ENCODE data around the gene ZBTB20.

Gene ZBTB20

GRCh38 chr3:114404590-114404989, 742.5 kb downstream of the ZBTB20 start:
- H3K9me3 ChIP-seq (ENCODE audit: insufficient read depth, low read length), result no peaks in the 10 kb centered on the region
- H3K4me1 ChIP-seq (ENCODE audit: low read length), result peaks cover 27% of the 10 kb centered on the region
- H4K20me1 ChIP-seq (ENCODE audit: insufficient read depth, low read length), result no peaks in the 10 kb centered on the region
- TF ChIP-seq CTCF (IDR thresholded peaks at IDR 0.05; ENCODE audit: low read depth, low read length) (no peak), EZH2phosphoT487 (IDR thresholded peaks at IDR 0.05; ENCODE audit: low read depth) (no peak)
- H3K36me3 ChIP-seq (replicated peaks; ENCODE audit: low read depth, low read length), result no peaks in the 10 kb centered on the region
- H3K9ac ChIP-seq (ENCODE audit: low read length), result no peak overlapping the region
- H3K4me3 ChIP-seq (ENCODE audit: low read length), result no peak overlapping the region
- H3K27me3 ChIP-seq (ENCODE audit: low read depth, low read length), result peaks cover 4% of the 10 kb centered on the region; the same call in 1 of the 2 replicates
- no peak overlapping the region for H3K27ac ChIP-seq (ENCODE audit: low read length)
- no peaks in the 10 kb centered on the region for H3K79me2 ChIP-seq (ENCODE audit: low read length)
- no peak overlapping the region for H3K4me2 ChIP-seq (ENCODE audit: low read length)
- no peak overlapping the region for H2AFZ ChIP-seq (ENCODE audit: low read depth, low read length)

DNA sequence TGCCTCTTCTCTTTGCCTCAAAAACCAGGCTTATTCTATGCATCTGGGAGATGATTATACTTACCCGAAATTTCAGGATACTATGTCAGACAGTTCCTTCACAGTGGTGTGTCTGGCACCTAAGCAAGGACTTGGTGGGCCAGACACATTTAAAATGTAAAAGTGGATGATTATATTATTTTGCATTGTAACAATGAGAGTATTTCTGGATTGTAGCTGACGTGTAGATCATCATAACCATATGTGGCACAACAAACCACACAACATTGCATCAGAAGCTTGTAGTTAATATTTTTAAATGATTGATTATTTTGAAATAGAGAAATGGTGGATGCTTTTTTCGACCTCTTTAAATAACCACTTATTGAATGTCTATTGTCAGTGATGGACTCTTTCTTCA, 744.2 kb downstream of the ZBTB20 start:
- Histone ChIP-seq H3K27ac (ENCODE audit: low read length) (no peak overlapping the region), H4K20me1 (ENCODE audit: insufficient read depth, low read length) (no peaks in the 10 kb centered on the region), H3K9me3 (ENCODE audit: insufficient read depth, low read length) (no peaks in the 10 kb centered on the region), H2AFZ (ENCODE audit: low read depth, low read length) (no peak overlapping the region), H3K9ac (ENCODE audit: low read length) (no peak overlapping the region), H3K27me3 (ENCODE audit: low read depth, low read length) (peaks cover 4% of the 10 kb centered on the region; the same call in 1 of the 2 replicates), H3K36me3 (replicated peaks; ENCODE audit: low read depth, low read length) (no peaks in the 10 kb centered on the region), H3K4me2 (ENCODE audit: low read length) (no peak overlapping the region), H3K4me1 (ENCODE audit: low read length) (peaks cover 17% of the 10 kb centered on the region), H3K4me3 (ENCODE audit: low read length) (no peak overlapping the region), H3K79me2 (ENCODE audit: low read length) (no peaks in the 10 kb centered on the region)
- TF ChIP-seq CTCF (IDR thresholded peaks at IDR 0.05; ENCODE audit: low read depth, low read length) (no peak), EZH2phosphoT487 (IDR thresholded peaks at IDR 0.05; ENCODE audit: low read depth) (no peak)

DNA sequence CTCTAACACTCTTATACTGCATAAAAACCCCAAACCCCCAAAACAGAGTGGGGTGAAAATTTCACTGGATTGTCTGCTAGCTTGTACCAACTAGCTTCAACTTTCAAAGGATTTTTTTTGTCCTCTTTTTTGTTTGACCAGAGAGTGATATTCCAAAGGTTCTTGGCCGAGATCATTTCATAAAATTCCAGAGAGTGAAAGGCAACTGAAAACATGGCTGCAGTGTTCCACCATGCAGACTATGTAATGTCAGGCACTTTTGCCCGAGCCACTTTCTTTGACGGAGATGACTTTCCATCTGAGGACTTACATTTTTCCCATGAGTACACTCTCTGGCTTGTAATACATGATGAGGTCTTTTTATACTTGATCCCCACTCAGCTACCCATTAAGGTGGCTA, 745.7 kb downstream of the ZBTB20 start:
- H3K4me3 ChIP-seq (ENCODE audit: low read length), result no peak overlapping the region
- no peaks in the 10 kb centered on the region for H3K36me3 ChIP-seq (replicated peaks; ENCODE audit: low read depth, low read length)
- no peak overlapping the region for H3K27ac ChIP-seq (ENCODE audit: low read length)
- H3K9me3 ChIP-seq (ENCODE audit: insufficient read depth, low read length), result no peaks in the 10 kb centered on the region
- no peak overlapping the region for H3K4me2 ChIP-seq (ENCODE audit: low read length)
- peaks cover 4% of the 10 kb centered on the region; the same call in 1 of the 2 replicates for H3K27me3 ChIP-seq (ENCODE audit: low read depth, low read length)
- no peaks in the 10 kb centered on the region for H3K79me2 ChIP-seq (ENCODE audit: low read length)
- H4K20me1 ChIP-seq (ENCODE audit: insufficient read depth, low read length), result no peaks in the 10 kb centered on the region
- TF ChIP-seq EZH2phosphoT487 (IDR thresholded peaks at IDR 0.05; ENCODE audit: low read depth) (no peak), CTCF (IDR thresholded peaks at IDR 0.05; ENCODE audit: low read depth, low read length) (no peak)
- peaks cover 16% of the 10 kb centered on the region for H3K4me1 ChIP-seq (ENCODE audit: low read length)
- no peak overlapping the region for H3K9ac ChIP-seq (ENCODE audit: low read length)
- no peak overlapping the region for H2AFZ ChIP-seq (ENCODE audit: low read depth, low read length)

DNA sequence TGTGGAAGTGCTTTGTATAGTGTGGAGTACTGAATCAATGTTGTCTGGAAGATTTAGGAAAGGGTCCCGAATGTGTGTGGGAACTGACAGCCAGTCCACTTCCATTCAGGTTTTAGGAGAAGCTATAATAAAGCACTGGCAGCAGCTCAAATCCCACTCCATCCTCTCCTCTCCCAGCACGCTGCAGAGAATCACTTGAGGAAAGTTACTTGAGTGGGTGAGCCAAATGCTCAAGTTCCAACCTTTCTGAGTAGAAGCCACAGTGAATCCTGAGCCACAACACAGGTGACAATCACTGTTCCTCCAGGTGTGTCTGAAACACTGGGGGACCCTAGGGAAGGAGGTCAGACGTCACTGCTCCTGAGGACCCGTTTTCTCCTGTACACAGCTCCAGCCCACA, 746.7 kb downstream of the ZBTB20 start:
- Histone ChIP-seq H3K4me2 (ENCODE audit: low read length) (no peak overlapping the region), H3K36me3 (replicated peaks; ENCODE audit: low read depth, low read length) (no peaks in the 10 kb centered on the region), H3K27me3 (ENCODE audit: low read depth, low read length) (peaks cover 4% of the 10 kb centered on the region; the same call in 1 of the 2 replicates), H3K27ac (ENCODE audit: low read length) (no peak overlapping the region), H3K4me3 (ENCODE audit: low read length) (no peak overlapping the region), H3K79me2 (ENCODE audit: low read length) (no peaks in the 10 kb centered on the region), H2AFZ (ENCODE audit: low read depth, low read length) (no peak overlapping the region), H3K4me1 (ENCODE audit: low read length) (peaks cover 6% of the 10 kb centered on the region), H4K20me1 (ENCODE audit: insufficient read depth, low read length) (no peaks in the 10 kb centered on the region), H3K9me3 (ENCODE audit: insufficient read depth, low read length) (no peaks in the 10 kb centered on the region), H3K9ac (ENCODE audit: low read length) (no peak overlapping the region)
- no peak for TF ChIP-seq CTCF (IDR thresholded peaks at IDR 0.05; ENCODE audit: low read depth, low read length)
- TF ChIP-seq EZH2phosphoT487 (IDR thresholded peaks at IDR 0.05; ENCODE audit: low read depth), result no peak

All from OCI-LY3 (cell line).